Activated CD8-positive, alpha-beta memory T cell treated with anti-CD3 and anti-CD28 coated beads for 4 hours (primary cell): ENCODE results near the gene PMP22.
A peak's percentile ranks its signal among the peaks of the same experiment; 100 is the strongest.

ENCODE experiments used
- DNase-seq, 2 donors: peaks; one replicate each; pipeline ENCODE4 v3.0.0-alpha.2; 2020; ENCODE audit warnings: low read depth in 2 of 2

PMP22 gene

DNA sequence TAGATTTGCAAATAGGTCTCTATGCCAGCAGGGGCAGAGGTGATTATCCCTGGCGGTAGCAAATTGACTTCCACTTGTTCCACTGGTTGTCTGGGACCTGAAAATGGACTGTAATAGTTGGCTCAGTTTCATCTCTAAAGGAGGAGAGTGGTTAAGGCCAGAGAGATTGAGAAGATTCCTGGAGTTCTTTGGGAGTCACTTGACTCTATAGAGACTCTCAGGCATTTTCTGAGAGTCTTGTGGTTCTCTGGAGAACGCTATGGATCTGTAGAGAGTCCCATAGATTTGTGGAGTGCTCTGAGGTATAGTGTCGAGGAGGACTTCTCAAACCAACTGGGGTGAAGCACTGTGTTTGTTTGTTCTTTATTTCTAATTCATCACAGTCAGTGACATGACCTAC is 8.9 kb upstream of the PMP22 start:
- no peak for DNase-seq

- DNase-seq = no peak
These were observed 8.1 kb upstream of the PMP22 start for GRCh38 chr17:15273141-15273793.

DNA sequence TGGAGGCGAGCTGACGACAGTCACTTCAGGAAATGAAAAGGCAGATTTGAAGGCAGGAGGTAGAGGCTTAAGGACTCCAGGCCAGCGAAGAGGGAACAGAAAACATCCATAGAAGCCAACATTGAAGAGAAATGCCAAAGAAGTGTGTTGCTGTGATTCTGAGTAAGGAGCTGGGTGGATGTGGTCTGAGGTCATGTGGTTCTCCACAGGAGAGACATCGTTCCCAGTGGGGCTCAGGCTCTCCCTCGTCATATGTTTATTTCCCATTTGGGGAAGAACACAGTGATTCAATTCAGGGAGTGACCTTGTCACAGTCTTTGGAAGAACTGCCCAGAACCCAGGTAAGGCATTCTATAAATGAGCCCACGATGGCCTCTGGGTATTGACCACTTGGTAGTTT is 6.6 kb upstream of the PMP22 start:
- DNase-seq = no peak

GRCh38 chr17:15270628-15271381 is 5.7 kb upstream of the PMP22 start:
- no peak for DNase-seq

DNA sequence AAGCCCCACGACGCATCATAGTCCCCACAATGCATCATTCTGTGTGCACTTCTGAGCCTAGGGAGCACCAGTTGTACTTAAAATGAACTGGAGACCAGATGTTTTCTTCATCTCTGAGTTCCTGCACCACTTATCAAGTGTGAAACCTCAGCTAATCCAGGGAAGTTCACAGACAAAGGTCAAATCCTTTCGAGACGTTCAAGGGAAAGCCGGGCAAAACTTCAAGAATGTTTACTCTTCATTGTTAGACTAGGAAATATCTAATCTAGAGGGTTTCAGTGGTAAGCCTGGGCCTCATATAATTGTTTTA is 4.6 kb upstream of the PMP22 start:
- DNase-seq = no peak

DNA sequence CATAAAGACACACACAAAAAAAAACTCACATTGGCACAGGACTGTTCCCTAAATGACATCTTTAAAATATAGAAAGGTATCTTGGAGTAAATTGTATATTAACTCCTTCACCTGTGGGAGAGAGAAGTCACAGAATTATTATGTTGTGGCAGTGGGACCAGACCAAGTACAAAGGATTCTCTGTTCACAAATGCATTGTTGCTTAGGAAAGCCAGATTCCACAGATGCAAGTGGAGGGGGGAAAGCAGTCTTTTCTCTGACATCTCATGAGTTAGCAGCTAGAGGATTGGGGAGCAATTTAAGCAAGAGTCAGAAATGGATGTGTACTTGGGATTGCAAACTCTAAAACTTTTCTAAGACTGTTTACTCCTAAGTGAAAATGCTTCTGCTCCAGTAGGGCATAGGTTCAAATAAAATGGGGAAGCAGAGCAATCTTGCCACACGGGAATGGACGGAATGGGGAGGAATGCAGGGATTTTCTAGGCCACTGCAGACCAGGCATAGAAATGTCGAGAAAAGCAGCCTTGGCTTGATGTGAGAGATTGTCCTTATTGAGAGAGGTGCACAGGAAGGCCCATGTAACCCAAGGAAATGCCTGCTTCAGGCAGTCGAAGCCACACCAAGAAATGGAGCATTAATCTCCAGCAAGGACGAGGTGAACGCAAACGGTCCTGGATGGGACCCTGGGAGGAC is 4.1 kb upstream of the PMP22 start:
- no peak for DNase-seq

DNA sequence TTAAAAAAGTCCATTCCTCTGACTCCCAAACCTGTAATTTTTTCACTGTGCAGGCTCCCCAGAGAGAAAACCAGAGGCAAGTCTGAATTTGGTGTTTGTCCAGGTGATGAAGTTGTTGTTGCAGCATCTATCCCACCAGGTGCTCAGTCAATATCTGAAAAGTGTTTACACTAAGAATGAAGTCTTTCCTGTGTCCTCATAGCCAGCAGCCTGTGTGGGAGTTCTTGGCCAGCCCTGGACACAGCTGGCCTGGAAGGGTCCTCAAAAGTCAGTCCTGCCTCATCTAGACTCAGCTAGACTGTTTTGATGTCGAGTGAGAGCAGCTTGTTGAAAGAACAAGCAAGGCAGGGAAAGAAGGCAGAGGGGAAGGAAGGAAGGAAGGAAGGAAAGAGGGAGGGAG is 3.3 kb upstream of the PMP22 start:
- DNase-seq = no peak

- DNase-seq = no peak
These were observed 2.9 kb upstream of the PMP22 start for GRCh38 chr17:15267996-15268395.

DNA sequence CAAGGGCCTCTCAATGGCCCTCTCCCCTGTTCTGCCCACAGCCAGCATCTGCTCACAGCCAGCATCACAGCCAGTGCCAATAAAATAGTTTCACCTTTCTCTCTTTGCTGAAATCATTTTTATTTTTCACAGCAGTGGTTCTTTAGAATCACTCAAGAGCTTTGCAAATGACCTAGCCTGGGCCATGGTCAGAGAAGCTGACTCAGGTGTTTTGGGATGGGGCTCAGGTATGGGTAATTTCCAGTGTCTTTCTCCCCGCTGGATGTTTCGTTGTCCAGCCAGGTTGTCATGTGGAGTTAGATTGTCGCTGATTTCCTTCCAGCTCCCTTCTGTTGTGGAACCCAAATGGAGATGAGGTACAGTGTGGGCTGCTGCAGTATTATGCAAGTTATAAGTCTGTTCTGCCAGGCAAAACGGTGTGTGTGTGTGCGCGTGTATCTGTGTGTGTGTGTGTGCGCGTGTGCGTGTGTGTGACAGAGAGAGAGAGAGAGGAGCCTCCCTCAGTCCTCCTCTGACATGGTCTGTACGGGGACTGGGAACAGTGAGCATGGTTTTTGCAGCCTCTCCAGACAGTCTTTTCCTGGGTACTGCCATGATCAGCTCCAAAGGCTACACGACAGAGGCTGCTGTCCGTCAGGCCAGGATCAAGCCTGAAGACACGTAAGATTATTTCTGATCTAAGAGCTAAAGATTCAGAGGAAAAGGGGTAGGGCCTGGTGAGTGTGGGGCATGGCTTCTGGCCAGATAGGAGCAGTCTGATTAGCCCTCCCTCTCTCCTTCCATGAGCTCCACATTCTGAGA is 1.4 kb upstream of the PMP22 start:
- no peak for DNase-seq

DNA sequence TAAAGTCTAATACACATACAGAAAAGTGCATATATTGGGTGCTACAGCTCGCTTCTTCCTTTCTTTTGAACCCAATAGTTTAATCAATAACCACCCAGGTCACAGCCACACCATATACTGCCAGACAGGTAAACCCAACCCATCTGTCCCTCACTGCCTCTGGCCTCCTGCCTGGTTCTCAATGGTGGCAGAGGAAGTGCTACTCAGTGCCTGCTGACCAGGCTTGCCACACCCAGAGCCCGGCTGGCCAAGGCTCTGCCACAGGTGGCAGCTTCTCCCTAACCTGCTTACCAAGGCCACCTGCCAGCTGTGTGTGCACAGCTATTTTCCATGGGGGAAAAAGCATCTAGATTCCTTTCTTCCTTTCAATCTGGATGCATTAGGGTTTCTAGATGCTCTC is 584 bp downstream of the PMP22 start:
- no peak for DNase-seq

- no peak for DNase-seq
These were observed 1.4 kb downstream of the PMP22 start for GRCh38 chr17:15263680-15264079.

DNA sequence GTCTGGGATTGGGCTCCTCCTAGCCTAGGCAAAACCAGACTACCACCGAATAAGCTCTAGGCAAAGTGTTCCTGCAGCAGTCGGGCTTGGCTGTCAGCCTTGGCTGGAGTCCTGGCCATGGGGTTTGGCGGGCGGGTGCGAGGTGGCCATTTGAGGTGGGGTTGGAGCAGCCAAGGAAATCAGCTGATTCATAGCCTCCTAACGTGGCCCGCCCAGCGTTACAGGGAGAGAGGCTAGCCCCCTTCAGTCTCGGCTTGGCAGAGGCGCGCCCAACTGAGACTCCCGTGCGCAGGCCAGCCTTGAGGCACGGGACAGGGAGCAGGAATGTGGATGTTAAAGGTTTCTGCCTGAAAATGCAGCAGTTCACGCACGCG is 1.9 kb downstream of the PMP22 start:
- DNase-seq = no peak

GRCh38 chr17:15262291-15263205 is 2.6 kb downstream of the PMP22 start:
- DNase-seq = no peak

- DNase-seq = no peak
These were observed 3.3 kb downstream of the PMP22 start for GRCh38 chr17:15261802-15262290.

- no peak for DNase-seq
These were observed 3.8 kb downstream of the PMP22 start for GRCh38 chr17:15261258-15261801.

DNA sequence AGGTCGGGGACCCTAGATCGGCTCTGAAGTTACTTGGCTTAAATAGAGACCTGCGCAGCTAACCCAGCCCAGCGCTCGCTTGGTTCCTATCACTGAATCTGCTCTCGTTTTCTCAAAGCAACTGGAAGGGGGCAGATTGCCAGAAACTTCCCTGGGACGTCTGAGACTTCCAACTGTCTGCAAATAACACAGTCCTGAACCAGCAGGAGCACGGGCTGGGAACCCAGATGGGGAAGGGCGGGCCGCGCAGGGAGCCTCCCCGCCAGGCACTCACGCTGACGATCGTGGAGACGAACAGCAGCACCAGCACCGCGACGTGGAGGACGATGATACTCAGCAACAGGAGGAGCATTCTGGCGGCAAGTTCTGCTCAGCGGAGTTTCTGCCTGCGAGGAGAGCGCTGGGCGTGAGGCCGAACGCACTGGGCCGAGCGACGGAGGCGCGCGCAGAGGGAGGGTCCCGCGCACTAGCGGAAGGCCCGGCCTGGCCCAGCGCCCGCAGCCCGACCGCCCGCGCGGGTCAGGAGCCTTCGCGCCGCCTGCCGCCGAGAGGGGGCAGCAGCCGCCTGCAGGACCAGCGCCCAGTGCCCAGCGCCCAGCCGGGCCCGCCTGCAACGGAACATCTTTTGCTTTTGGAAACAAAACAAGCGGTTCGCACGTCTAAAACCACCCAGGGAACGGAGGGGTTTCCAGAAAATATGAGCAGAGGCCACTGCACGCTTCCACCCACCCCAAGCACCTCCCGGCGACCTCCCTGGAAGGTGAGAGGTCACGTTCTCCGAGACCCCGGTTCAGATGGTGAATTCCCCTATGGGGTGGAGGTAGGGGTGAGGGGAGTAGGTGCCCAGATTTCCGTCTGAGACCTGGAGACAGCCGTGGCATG is 4.5 kb downstream of the PMP22 start:
- DNase-seq = peak in 1 of 2 donors; percentile 5

DNA sequence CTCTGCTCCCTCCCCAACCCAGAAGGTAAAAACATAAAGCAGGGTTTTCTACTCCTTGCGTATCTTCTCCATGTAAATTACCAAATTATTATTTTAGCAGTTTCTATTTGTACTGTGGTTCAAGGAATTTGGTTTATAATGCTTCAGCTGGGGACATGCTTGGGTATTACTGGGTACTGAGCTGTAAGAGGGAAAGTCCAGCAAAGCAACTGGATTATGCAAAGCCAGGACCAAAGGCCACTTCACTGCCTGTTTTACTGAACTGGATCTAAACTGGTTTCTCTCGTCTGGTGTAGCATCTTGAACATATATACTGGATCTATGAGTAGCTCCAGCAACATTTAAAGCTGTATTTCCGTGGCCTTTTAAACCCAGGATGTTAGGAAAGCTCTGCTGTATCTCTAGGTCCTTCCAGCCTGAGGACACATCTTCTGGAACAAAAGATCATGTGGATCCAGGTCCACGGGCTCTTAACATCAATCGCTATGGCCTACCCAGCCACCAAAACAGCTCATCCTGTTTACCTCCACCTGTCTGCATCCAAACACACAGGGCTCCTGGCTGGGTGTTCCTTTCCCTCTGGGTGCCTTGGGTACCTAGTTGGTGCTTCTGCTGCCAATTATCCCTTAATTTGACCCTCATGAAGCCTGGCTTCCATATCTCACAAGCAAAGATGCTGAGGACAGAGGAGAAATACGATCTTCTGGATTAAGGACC is 7.2 kb downstream of the PMP22 start:
- no peak for DNase-seq

- DNase-seq = peak in 1 of 2 donors; percentile 26
These were observed 7.8 kb downstream of the PMP22 start for GRCh38 chr17:15257258-15257788.

DNA sequence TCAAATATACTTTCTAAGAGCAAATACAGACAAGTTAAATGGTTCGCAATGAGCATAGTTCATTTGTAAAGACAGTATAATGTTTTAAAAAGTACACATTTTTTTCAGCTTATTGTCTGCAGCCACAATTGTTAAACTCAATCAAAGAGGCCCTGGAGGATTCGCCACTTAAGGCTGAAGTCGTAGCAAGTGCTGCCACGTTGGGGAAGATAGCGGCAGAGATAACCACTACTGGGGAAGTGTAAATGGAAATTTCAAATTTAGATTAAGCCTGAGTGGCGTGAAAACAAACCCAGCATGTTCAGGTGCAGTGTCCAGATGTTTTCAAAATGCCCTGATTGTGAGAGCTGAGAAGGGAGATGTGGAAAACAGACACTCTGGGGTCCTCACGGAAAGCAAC is 8.4 kb downstream of the PMP22 start:
- DNase-seq = no peak
